K562 (cell line): ENCODE results near the gene PHYH. TPM values are rescaled to one million over a fixed set of nuclear protein-coding genes. Genes with fewer than 3 reads are reported as not detected.

Experiments
- CXXC5 ChIP-seq: fragments of 250-450 bp; sonication (Bioruptor Pico); IDR thresholded peaks from 2 replicates; pipeline ENCODE4 v1.8.0; 2022; ENCODE audit warnings: inconsistent platforms, mild to moderate bottlenecking, moderate library complexity
- EWSR1 ChIP-seq: fragments of 450-650 bp; IDR thresholded peaks from 2 replicates; pipeline ENCODE4 v1.6.1; 2018; ENCODE audit warnings: borderline replicate concordance, mild to moderate bottlenecking, low read depth, moderate library complexity; ENCODE audit not compliant: partially characterized antibody
- MYC ChIP-seq, 2 experiments: fragments of 250-450 bp in 1 of 2; sonication (Bioruptor Pico) in 1 of 2; IDR thresholded peaks; 2 replicates each; pipeline versions ENCODE4 v1.5.1 to v1.6.1; 2012 to 2021; ENCODE audit warnings: low read depth in 2 of 2, borderline replicate concordance in 1 of 2, improper control_type of control experiment in 1 of 2, low read length in 1 of 2, mild to moderate bottlenecking in 1 of 2, moderate library complexity in 1 of 2
- ZBTB8A ChIP-seq: fragments of 450-650 bp; IDR thresholded peaks from 2 replicates; pipeline ENCODE4 v1.6.1; 2018; ENCODE audit warnings: mild to moderate bottlenecking, moderate library complexity; ENCODE audit not compliant: partially characterized antibody
- polyA plus RNA-seq, 8 experiments: library from polyadenylated mRNA; depleted of rRNA in 4 of 8; stranded (reverse) in 5 of 8; unstranded in 3 of 8; fragments of >200 nt; fragmentation: Nextera tagmentation in 2 of 8; fragmentation: Illumina TruSeq in 1 of 8; extraction: Ambion mirVana in 2 of 8; extraction: Trizol in 1 of 8; gene quantifications; 2 replicates each; pipeline versions ENCODE4 v1.2.1 to v1.2.3, GENCODE V29; 2011 to 2014; ENCODE audit warnings: inconsistent platforms in 1 of 8, missing spikeins in 1 of 8
- total RNA-seq, 7 experiments: library from RNA; depleted of rRNA in 6 of 7; stranded (reverse); fragments of >200 nt in 6 of 7; fragmentation: Illumina TruSeq in 2 of 7; extraction: Trizol in 2 of 7; gene quantifications; 2 replicates each; pipeline versions ENCODE4 v1.2.1 to v1.2.3, GENCODE V29; 2011 to 2021; ENCODE audit warnings: low replicate concordance in 1 of 7
- TF ChIP-seq, protein P1 (sequence below): fragments of 450-650 bp; IDR thresholded peaks from 2 replicates; pipeline ENCODE4 v1.6.1; 2017; ENCODE audit warnings: antibody characterized with exemption, mild to moderate bottlenecking
- TF ChIP-seq, protein P2 (sequence below), 2 experiments: fragments of 450-650 bp; conservative IDR thresholded peaks; 2 replicates each; pipeline ENCODE4 v1.6.1; 2017; ENCODE audit warnings: mild to moderate bottlenecking in 2 of 2, moderate library complexity in 2 of 2

Gene PHYH
- total and polyA plus RNA-seq, 9 of the 15 experiments (the other 6 are each of a cell fraction or from before 2014, with no cell fraction given), result 3.8 to 6.9 (median 5.7) TPM

DNA sequence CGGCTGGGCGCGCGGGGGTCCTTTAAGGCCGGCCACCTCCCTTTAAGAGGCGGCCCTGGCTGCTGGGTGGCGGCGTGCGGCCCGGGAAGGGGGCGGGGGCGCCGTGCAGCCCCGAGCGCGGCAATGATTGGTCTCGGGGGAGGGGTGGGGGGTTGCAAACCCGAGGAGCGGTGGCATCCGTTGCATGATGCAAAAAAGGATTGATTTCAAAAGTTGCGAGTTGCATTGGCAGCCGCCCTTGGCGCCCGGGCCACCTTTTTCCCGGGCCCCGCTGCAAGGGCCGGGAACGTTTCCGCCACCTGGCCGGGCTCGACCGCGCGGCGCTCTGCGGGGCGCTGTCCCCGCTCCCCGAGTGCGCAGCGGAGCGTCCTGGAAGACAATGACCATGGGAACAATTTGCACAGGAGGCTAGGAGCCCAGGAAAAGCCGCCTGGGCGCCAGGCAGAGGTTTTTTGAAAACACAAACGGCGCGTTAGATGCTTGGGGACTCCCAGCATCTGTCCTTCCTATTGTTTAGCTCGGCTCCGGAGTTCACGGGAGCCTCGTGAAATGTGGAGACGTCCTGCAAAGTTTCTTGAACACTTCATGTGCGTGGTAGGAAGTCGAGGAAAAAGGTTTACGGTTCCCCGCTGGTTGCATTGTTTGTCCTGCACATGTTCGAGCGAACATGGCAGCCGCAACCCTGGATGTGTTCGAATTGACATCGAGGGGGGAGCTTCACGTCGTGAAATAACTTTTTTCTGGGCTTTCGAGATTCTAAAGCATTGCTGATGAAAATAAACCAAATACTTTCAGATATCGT, 48.6 kb upstream of the PHYH start, which contains the start of gene SEPHS1 (continued):
- TF ChIP-seq, protein P1, sequence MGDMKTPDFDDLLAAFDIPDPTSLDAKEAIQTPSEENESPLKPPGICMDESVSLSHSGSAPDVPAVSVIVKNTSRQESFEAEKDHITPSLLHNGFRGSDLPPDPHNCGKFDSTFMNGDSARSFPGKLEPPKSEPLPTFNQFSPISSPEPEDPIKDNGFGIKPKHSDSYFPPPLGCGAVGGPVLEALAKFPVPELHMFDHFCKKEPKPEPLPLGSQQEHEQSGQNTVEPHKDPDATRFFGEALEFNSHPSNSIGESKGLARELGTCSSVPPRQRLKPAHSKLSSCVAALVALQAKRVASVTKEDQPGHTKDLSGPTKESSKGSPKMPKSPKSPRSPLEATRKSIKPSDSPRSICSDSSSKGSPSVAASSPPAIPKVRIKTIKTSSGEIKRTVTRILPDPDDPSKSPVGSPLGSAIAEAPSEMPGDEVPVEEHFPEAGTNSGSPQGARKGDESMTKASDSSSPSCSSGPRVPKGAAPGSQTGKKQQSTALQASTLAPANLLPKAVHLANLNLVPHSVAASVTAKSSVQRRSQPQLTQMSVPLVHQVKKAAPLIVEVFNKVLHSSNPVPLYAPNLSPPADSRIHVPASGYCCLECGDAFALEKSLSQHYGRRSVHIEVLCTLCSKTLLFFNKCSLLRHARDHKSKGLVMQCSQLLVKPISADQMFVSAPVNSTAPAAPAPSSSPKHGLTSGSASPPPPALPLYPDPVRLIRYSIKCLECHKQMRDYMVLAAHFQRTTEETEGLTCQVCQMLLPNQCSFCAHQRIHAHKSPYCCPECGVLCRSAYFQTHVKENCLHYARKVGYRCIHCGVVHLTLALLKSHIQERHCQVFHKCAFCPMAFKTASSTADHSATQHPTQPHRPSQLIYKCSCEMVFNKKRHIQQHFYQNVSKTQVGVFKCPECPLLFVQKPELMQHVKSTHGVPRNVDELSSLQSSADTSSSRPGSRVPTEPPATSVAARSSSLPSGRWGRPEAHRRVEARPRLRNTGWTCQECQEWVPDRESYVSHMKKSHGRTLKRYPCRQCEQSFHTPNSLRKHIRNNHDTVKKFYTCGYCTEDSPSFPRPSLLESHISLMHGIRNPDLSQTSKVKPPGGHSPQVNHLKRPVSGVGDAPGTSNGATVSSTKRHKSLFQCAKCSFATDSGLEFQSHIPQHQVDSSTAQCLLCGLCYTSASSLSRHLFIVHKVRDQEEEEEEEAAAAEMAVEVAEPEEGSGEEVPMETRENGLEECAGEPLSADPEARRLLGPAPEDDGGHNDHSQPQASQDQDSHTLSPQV, result 0 out of 2 replicates have a peak, but pooled peaks have one; percentile 20
- TF ChIP-seq CXXC5 (peak; percentile 62), ZBTB8A (no peak), EWSR1 (no peak), MYC (IDR thresholded peaks at IDR 0.05; ENCODE audit: low read depth, low read length) (peak; percentile 12), MYC (CRISPR knock-in tag; IDR thresholded peaks at IDR 0.05; ENCODE audit: borderline replicate concordance, low read depth) (no peak)
- TF ChIP-seq, protein P2, sequence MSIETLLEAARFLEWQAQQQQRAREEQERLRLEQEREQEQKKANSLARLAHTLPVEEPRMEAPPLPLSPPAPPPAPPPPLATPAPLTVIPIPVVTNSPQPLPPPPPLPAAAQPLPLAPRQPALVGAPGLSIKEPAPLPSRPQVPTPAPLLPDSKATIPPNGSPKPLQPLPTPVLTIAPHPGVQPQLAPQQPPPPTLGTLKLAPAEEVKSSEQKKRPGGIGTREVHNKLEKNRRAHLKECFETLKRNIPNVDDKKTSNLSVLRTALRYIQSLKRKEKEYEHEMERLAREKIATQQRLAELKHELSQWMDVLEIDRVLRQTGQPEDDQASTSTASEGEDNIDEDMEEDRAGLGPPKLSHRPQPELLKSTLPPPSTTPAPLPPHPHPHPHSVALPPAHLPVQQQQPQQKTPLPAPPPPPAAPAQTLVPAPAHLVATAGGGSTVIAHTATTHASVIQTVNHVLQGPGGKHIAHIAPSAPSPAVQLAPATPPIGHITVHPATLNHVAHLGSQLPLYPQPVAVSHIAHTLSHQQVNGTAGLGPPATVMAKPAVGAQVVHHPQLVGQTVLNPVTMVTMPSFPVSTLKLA (conservative IDR thresholded peaks at IDR 0.05), result peak; percentile 65 to 76
